ENCODE data around the gene ELF4. TPM values are rescaled to one million over a fixed set of nuclear protein-coding genes. Genes with fewer than 3 reads are reported as not detected.

The ELF4 gene
- total RNA-seq, 2 donors from 2014 or later, result 1.6 to 3.6 TPM

DNA sequence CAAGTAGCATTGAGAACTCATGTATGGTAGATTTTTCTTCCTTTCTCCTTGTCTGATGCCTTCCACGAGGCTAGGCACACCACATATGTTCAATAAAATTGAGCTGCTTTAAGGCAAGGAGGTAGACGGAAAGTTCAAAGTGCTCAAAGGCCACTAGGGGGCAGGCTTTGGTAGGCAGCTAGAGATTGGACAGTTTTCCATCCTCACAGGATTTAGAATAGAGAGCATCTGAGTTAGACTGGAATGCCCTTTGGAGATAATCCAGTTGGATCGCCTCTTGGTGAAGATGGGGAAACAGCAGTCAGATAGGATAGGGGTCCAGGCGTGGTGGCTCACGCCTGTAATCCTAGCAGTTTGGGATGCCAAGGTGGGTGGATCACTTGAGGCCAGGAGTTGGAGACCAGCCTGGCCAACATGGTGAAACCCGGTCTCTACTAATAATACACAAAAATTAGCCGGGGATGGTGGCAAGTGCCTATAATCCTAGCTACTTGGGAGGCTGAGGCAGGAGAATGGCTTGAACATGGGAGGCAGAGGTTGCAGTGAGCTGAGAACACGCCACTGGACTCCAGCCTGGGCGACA lies 30.4 kb downstream of the ELF4 start:
- Histone ChIP-seq H3K9me3 (no peaks in the 10 kb centered on the region), H3K27ac (no peak overlapping the region), H3K4me3 (no peak overlapping the region), H3K27me3 (no peaks in the 10 kb centered on the region), H3K36me3 (replicated peaks in 1 of 2; ENCODE audit: insufficient read depth in 1 of 2, low read depth in 2 of 2) (no peaks in the 10 kb centered on the region), H3K4me1 (no peaks in the 10 kb centered on the region)
- DNase-seq (peak; percentile 61 to 73 (median 64)), ATAC-seq (peak; percentile 58)
- TF ChIP-seq, protein P1, sequence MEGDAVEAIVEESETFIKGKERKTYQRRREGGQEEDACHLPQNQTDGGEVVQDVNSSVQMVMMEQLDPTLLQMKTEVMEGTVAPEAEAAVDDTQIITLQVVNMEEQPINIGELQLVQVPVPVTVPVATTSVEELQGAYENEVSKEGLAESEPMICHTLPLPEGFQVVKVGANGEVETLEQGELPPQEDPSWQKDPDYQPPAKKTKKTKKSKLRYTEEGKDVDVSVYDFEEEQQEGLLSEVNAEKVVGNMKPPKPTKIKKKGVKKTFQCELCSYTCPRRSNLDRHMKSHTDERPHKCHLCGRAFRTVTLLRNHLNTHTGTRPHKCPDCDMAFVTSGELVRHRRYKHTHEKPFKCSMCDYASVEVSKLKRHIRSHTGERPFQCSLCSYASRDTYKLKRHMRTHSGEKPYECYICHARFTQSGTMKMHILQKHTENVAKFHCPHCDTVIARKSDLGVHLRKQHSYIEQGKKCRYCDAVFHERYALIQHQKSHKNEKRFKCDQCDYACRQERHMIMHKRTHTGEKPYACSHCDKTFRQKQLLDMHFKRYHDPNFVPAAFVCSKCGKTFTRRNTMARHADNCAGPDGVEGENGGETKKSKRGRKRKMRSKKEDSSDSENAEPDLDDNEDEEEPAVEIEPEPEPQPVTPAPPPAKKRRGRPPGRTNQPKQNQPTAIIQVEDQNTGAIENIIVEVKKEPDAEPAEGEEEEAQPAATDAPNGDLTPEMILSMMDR (IDR thresholded peaks at IDR 0.05), result peak; percentile 49 to 73 (median 63)
- TF ChIP-seq POLR2A (IDR thresholded peaks at IDR 0.05), result no peak
- intact Hi-C loops (cut with DNase I), result loop anchor here (5.0 kb wide), 1 partner anchor 112 kb away; no protein-coding TSS in a partner anchor
- WGBS, 2 donors, result 14 to 21% methylated on average over 6 to 7 of the region's 9 CpGs

DNA sequence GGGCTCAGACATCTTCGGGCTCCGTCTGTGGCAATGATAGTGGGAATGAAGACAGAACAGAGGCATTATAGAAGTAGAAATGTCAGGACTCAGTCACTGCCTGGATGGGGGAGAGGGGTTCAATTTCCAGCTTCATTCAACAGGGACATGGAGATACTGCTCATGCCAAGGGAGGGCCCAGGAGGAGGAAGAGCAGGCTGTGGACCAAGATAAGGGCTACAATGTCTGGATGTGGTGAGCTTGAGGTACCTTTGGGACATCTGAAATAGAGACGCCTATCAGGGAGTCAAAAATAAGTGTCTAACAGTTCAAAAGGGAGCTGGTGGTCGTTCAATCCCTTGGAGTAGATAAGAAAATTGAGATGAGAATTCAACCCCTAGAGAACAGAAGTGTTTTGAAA lies 34.5 kb downstream of the ELF4 start:
- DNase-seq, result no peak
- 54 to 71% methylated on average over 4 of the region's 4 CpGs for WGBS, 2 donors
- peaks cover 5% of the 10 kb centered on the region for H3K4me1 ChIP-seq
- no peak overlapping the region for H3K27ac ChIP-seq
- H3K4me3 ChIP-seq, result no peak overlapping the region
- intact Hi-C loops (cut with DNase I), result no loop called here
- H3K27me3 ChIP-seq, result no peaks in the 10 kb centered on the region
- H3K36me3 ChIP-seq (replicated peaks in 1 of 2; ENCODE audit: insufficient read depth in 1 of 2, low read depth in 2 of 2), result no peaks in the 10 kb centered on the region
- TF ChIP-seq, protein P1 (IDR thresholded peaks at IDR 0.05), result no peak
- no peak for TF ChIP-seq POLR2A (IDR thresholded peaks at IDR 0.05)
- ATAC-seq, result no peak
- H3K9me3 ChIP-seq, result no peaks in the 10 kb centered on the region

DNA sequence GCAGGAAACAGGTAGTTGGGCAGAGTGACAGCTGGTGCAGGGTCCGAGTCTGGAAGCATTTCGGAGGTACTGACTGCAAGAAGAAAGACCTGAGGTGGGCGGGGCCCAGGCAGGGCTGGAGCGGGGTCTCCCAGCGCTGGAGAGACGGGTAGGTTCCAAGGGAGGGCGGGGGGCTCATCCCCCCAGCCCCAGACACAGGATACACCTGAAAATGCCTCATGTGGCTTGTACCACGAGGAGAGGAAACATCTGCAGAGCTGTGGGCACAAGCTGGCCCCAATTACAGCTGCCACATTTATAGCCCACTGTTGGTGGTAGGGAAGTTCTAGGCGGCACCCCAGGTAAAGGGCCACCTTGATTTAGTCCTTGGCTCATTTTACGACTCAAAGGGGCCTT lies 38.0 kb downstream of the ELF4 start:
- TF ChIP-seq, protein P1 (IDR thresholded peaks at IDR 0.05), result no peak
- Histone ChIP-seq H3K9me3 (no peaks in the 10 kb centered on the region), H3K4me1 (peaks cover 5% of the 10 kb centered on the region), H3K27me3 (no peaks in the 10 kb centered on the region), H3K4me3 (no peak overlapping the region), H3K27ac (no peak overlapping the region), H3K36me3 (replicated peaks in 1 of 2; ENCODE audit: insufficient read depth in 1 of 2, low read depth in 2 of 2) (no peaks in the 10 kb centered on the region)
- intact Hi-C loops (cut with DNase I), result no loop called here
- DNase-seq (no peak), ATAC-seq (no peak)
- WGBS, 2 donors, result 88 to 90% methylated on average over 2 to 3 of the region's 10 CpGs

DNA sequence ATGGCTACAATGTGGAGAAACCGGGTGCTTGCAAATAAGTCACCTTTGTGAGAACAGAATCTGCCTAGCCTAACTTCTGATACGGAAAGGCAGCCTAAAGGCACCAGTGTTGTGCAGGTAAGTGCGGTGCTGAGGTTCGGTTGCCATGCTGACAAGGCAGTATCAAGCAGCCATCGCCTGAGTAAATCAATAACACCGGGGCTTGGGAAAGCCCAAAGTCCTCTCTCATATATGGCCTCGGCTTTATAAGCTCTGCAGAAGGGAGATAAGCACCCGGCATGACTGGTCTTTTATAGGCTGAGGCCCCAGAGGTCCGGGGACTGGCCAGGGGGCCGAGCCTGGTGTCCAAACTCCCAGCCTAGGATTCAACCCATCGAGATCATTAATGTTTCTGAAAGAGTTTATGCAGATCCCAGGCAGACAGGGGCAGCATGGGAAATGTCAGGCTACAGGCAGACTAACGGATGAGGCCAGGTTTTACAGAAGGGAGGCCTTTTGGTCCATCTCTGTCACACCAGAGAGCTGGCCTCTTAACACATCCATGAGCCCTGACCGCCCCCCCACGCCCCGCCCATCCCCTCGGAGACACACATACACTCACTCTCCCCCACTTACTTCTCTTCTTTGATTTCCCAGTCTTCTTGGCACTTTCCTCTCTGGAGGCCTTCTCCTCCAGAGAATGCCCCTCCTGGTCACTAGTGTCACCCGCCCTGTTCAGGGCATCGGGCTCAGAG lies 38.5 kb downstream of the ELF4 start:
- peaks cover 0 to 1% of the 10 kb centered on the region in 2 donors for H3K36me3 ChIP-seq (replicated peaks in 1 of 2; ENCODE audit: insufficient read depth in 1 of 2, low read depth in 2 of 2)
- intact Hi-C loops (cut with DNase I), result no loop called here
- WGBS, 2 donors, result 22 to 64% methylated on average over 9 of the region's 18 CpGs
- no peaks in the 10 kb centered on the region for H3K9me3 ChIP-seq
- ATAC-seq (peak; percentile 33), DNase-seq (peak in 2 of 4 donors; percentile 34 to 54)
- H3K27ac ChIP-seq, result no peak overlapping the region
- no peak overlapping the region for H3K4me3 ChIP-seq
- peaks cover 5% of the 10 kb centered on the region for H3K4me1 ChIP-seq
- H3K27me3 ChIP-seq, result no peaks in the 10 kb centered on the region
- TF ChIP-seq, protein P1 (IDR thresholded peaks at IDR 0.05), result no peak
- no peak for TF ChIP-seq POLR2A (IDR thresholded peaks at IDR 0.05)

Data from body of pancreas (tissue), 4 donors.